HepG2 (cell line): ENCODE measurements around the gene ANKRD7. TPM values are rescaled to one million over a fixed set of nuclear protein-coding genes. Genes with fewer than 3 reads are reported as not detected.

ENCODE experiments used
- ATAC-seq: fragments of 200-7000 bp; cut with Tn5 transposase; 3 replicates; pipeline ENCODE4 v1.9.1; 2020; ENCODE audit warnings: mild to moderate bottlenecking, moderate library complexity
- BruUV-seq: library from RNA; stranded (reverse); fragments of 400-500 nt; replicated peaks from 2 replicates; lab custom pipeline; 2021; lab: Mats Ljungman, UMichigan
- CTCF ChIA-PET: fragments of 300-600 bp; formaldehyde crosslinking; extraction: SDS; loops from one replicate; lab custom pipeline; 2021; ENCODE audit warnings: low total read pairs, inconsistent platforms, low intra/inter-chr PET ratio; lab: Yijun Ruan, JAX
- POLR2A ChIA-PET: fragments of 350-600 bp; sonication (Branson Sonifier 250); formaldehyde crosslinking; loops from one replicate; lab custom pipeline; 2020; ENCODE audit warnings: antibody characterized with exemption, inconsistent platforms; lab: Yijun Ruan, JAX
- DNase-seq: peaks from one replicate; pipeline ENCODE4 v3.0.0-alpha.2; 2015; ENCODE audit warnings: low spot score
- FAIRE-seq: peaks from 3 replicates; lab custom pipeline; 2011; peaks lifted over from hg19 to GRCh38; lab: Jason Lieb, UNC
- H2AFZ ChIP-seq: one replicate; pipeline ENCODE4 v1.6.1; 2011; ENCODE audit warnings: low read length, inconsistent platforms
- H3K27ac ChIP-seq: fragments of 300-600 bp; 3 replicates; pipeline ENCODE4 v1.8.0; 2011; ENCODE audit warnings: mixed run types, mild to moderate bottlenecking, mixed read lengths, low read length, inconsistent platforms; ENCODE audit not compliant: insufficient read depth; ENCODE audit errors: extremely low read length
- H3K27me3 ChIP-seq, 2 experiments: fragments of 200-600 bp in 1 of 2; 2 replicates in 1 of 2; 3 replicates in 1 of 2; pipeline versions ENCODE4 v1.6.0 to v1.8.0; 2011; ENCODE audit warnings: low read length in 2 of 2, mild to moderate bottlenecking in 2 of 2, moderate library complexity in 2 of 2, inconsistent platforms in 1 of 2; ENCODE audit not compliant: insufficient read depth in 2 of 2, control insufficient read depth in 1 of 2
- H3K36me3 ChIP-seq, 2 experiments: fragments of 200-600 bp in 1 of 2; replicated peaks in 1 of 2; 2 replicates in 1 of 2; 3 replicates in 1 of 2; pipeline versions ENCODE4 v1.5.1 to v1.8.0; 2011; ENCODE audit warnings: low read length in 2 of 2, inconsistent platforms in 1 of 2; ENCODE audit not compliant: insufficient read depth in 2 of 2, control insufficient read depth in 1 of 2
- H3K4me1 ChIP-seq: 2 replicates; pipeline ENCODE4 v1.5.1; 2012; ENCODE audit warnings: low read length, inconsistent platforms; ENCODE audit not compliant: insufficient read depth
- H3K4me2 ChIP-seq: 2 replicates; pipeline ENCODE4 v1.6.0; 2011; ENCODE audit warnings: low read depth, low read length, inconsistent platforms
- H3K4me3 ChIP-seq, 3 experiments: fragments of 200-600 bp in 1 of 3; sonication (generic), shearing (Covaris generic) in 1 of 3; replicated peaks in 1 of 3; 2 replicates each; pipeline ENCODE4 v1.5.1; 2011 to 2016; ENCODE audit warnings: low read length in 3 of 3, inconsistent platforms in 2 of 3, low read depth in 2 of 3, mild to moderate bottlenecking in 2 of 3, control low read depth in 1 of 3, mixed read lengths in 1 of 3; ENCODE audit not compliant: insufficient read depth in 1 of 3
- H3K79me2 ChIP-seq: one replicate; pipeline ENCODE4 v1.6.1; 2011; ENCODE audit warnings: low read length, inconsistent platforms; ENCODE audit not compliant: insufficient read depth
- H3K9ac ChIP-seq: 2 replicates; pipeline ENCODE4 v1.6.0; 2011; ENCODE audit warnings: mild to moderate bottlenecking, low read depth, low read length, inconsistent platforms; ENCODE audit not compliant: insufficient read depth
- H3K9me3 ChIP-seq: 2 replicates; pipeline ENCODE4 v1.5.1; 2012; ENCODE audit warnings: mild to moderate bottlenecking, low read length
- H4K20me1 ChIP-seq: 2 replicates; pipeline ENCODE4 v1.6.0; 2011; ENCODE audit warnings: inconsistent platforms, mild to moderate bottlenecking, low read length, moderate library complexity; ENCODE audit not compliant: insufficient read depth
- ATF3 ChIP-seq: sonication (generic); formaldehyde crosslinking; IDR thresholded peaks from 2 replicates; pipeline ENCODE4 v1.4.0; 2020; ENCODE audit warnings: missing genetic modification reagents
- BCLAF1 ChIP-seq: fragments of 450-650 bp; IDR thresholded peaks from 2 replicates; pipeline ENCODE4 v1.6.1; 2017; ENCODE audit warnings: mild to moderate bottlenecking
- ELF4 ChIP-seq: sonication (generic); formaldehyde crosslinking; IDR thresholded peaks from 2 replicates; pipeline ENCODE4 v1.5.0; 2020; ENCODE audit warnings: missing genetic modification reagents, mild to moderate bottlenecking, moderate library complexity, borderline replicate concordance
- JARID2 ChIP-seq: sonication (generic); formaldehyde crosslinking; IDR thresholded peaks from 2 replicates; pipeline ENCODE4 v1.8.1; 2023; ENCODE audit warnings: missing genetic modification reagents, inconsistent platforms; ENCODE audit not compliant: insufficient replicate concordance
- KDM5A ChIP-seq: fragments of 200-600 bp; sonication (generic); IDR thresholded peaks from 2 replicates; pipeline ENCODE4 v1.7.0; 2018; ENCODE audit warnings: antibody characterized with exemption, mild to moderate bottlenecking, low read length, borderline replicate concordance
- MAZ ChIP-seq, 2 experiments: sonication (generic) in 1 of 2; formaldehyde crosslinking in 1 of 2; IDR thresholded peaks; 2 replicates each; pipeline versions ENCODE4 v1.5.0 to v1.6.1; 2012 to 2020; ENCODE audit warnings: low read depth in 2 of 2, mild to moderate bottlenecking in 2 of 2, borderline replicate concordance in 1 of 2, improper control_type of control experiment in 1 of 2, low read length in 1 of 2, missing genetic modification reagents in 1 of 2, moderate library complexity in 1 of 2
- RBM22 ChIP-seq: fragments of 200-400 bp; formaldehyde crosslinking; optimal IDR thresholded peaks from 2 replicates; pipeline ENCODE3; 2017; ENCODE audit warnings: mild to moderate bottlenecking, low read length, moderate library complexity
- TFAP4 ChIP-seq: sonication (generic); IDR thresholded peaks from 2 replicates; pipeline ENCODE4 v1.6.1; 2016; ENCODE audit warnings: low read depth, borderline replicate concordance
- YY1 ChIP-seq: IDR thresholded peaks from 2 replicates; pipeline ENCODE4 v1.6.1; 2011; ENCODE audit warnings: low read length, low read depth, moderate library complexity, mild to moderate bottlenecking; ENCODE audit not compliant: insufficient read depth, insufficient replicate concordance
- ZFP62 ChIP-seq: sonication (generic); formaldehyde crosslinking; IDR thresholded peaks from 2 replicates; pipeline ENCODE4 v1.4.0; 2020; ENCODE audit warnings: missing genetic modification reagents
- ZNF326 ChIP-seq: sonication (generic); formaldehyde crosslinking; IDR thresholded peaks from 2 replicates; pipeline ENCODE4 v1.4.0; 2020; ENCODE audit warnings: missing genetic modification reagents, borderline replicate concordance
- ZNF747 ChIP-seq: sonication (generic); formaldehyde crosslinking; IDR thresholded peaks from 2 replicates; pipeline ENCODE4 v1.8.1; 2023; ENCODE audit warnings: missing genetic modification reagents, mild to moderate bottlenecking, borderline replicate concordance
- WGBS: methylation state at CpG from one replicate; pipeline ENCODE4 v1.1.6; 2017; ENCODE audit warnings: low lambda C conversion rate; 5-methylcytosine and 5-hydroxymethylcytosine counted together
- in situ Hi-C: cut with HindIII; loops from 2 replicates; pipeline ENCODE4 v1.10.0; 2017; ENCODE audit warnings: low pct_unique_long_range_greater_than_20kb; ENCODE audit not compliant: extremely low pct_ligation_motif_present
- intact Hi-C: fragments of 100-400 bp; cut with micrococcal nuclease; formaldehyde crosslinking; loops from one replicate; pipeline ENCODE4 v1.10.0; 2022; ENCODE audit not compliant: unreplicated experiment
- polyA plus RNA-seq, 8 experiments: library from polyadenylated mRNA; depleted of rRNA in 3 of 8; stranded (reverse) in 7 of 8; unstranded in 1 of 8; fragments of >200 nt; fragmentation: Illumina TruSeq in 4 of 8; extraction: Trizol in 4 of 8; gene quantifications; 2 replicates each; pipeline versions ENCODE4 v1.2.1 to v1.2.3, GENCODE V29; 2011 to 2016; ENCODE audit warnings: low read depth in 4 of 8, missing spikeins in 1 of 8, mixed read lengths in 1 of 8; ENCODE audit not compliant: insufficient read depth in 1 of 8
- total RNA-seq, 5 experiments: library from RNA; depleted of rRNA; stranded (reverse); fragments of >200 nt; fragmentation: Illumina TruSeq; extraction: Trizol; gene quantifications; 2 replicates each; pipeline ENCODE4 v1.2.3, GENCODE V29; 2016; ENCODE audit warnings: low read depth in 1 of 5

The ANKRD7 gene
- total and polyA plus RNA-seq, 2 of the 13 experiments (the other 11 are each of a cell fraction or from before 2014, with no cell fraction given) = not detected

- Histone ChIP-seq H4K20me1 (no peaks in the 10 kb centered on the region), H3K36me3 (peaks cover 0 to 10% of the 10 kb centered on the region in 2 experiments; a peak in 3 of 5 replicates), H3K4me1 (peaks cover 25% of the 10 kb centered on the region), H3K79me2 (peaks cover 28% of the 10 kb centered on the region), H2AFZ (no peak overlapping the region), H3K27ac (peak overlapping the region; percentile 80), H3K27me3 (no peaks in the 10 kb centered on the region; a peak in 2 of 5 replicates), H3K4me2 (peak overlapping the region; percentile 59), H3K9me3 (no peaks in the 10 kb centered on the region), H3K9ac (peak overlapping the region; percentile 95), H3K4me3 (peak overlapping the region; percentile 79 to 95 (median 90))
- TF ChIP-seq ZFP62 (CRISPR knock-in tag) (no peak), MAZ (IDR thresholded peaks at IDR 0.05; ENCODE audit: borderline replicate concordance, low read depth, low read length) (0 out of 2 replicates have a peak, but pooled peaks have one; percentile 11), MAZ (CRISPR knock-in tag; IDR thresholded peaks at IDR 0.05; ENCODE audit: low read depth) (no peak), RBM22 (no peak), ZNF326 (no peak), TFAP4 (no peak), ZNF747 (no peak), YY1 (no peak), ELF4 (CRISPR knock-in tag) (0 out of 2 replicates have a peak, but pooled peaks have one; percentile 27), ATF3 (no peak), KDM5A (0 out of 2 replicates have a peak, but pooled peaks have one; percentile 2), BCLAF1 (no peak), JARID2 (CRISPR knock-in tag) (no peak)
- TSS peak; percentile 69 for BruUV-seq
- ChIA-PET CTCF (no interaction called here), POLR2A (no interaction called here)
- DNase-seq = no peak
- in situ Hi-C loops (no loop called here), intact Hi-C loops (no loop called here)
- ATAC-seq = no peak
- WGBS = 9% methylated on average over 10 of the region's 10 CpGs
- FAIRE-seq = no peak
These were observed 40.0 kb upstream of the ANKRD7 start for GRCh38 chr7:118184565-118184940.
